Fibroblast of skin of abdomen (primary cell): ENCODE data around the gene LBHD2.
A peak's percentile ranks its signal among the peaks of the same experiment; 100 is the strongest.

Experiments used
- DNase-seq: peaks from one replicate; pipeline ENCODE4 v3.0.0-alpha.2; 2013

Gene LBHD2

GRCh38 chr14:103132381-103133209 is 48.6 kb downstream of the LBHD2 start:
- DNase-seq = no peak

DNA sequence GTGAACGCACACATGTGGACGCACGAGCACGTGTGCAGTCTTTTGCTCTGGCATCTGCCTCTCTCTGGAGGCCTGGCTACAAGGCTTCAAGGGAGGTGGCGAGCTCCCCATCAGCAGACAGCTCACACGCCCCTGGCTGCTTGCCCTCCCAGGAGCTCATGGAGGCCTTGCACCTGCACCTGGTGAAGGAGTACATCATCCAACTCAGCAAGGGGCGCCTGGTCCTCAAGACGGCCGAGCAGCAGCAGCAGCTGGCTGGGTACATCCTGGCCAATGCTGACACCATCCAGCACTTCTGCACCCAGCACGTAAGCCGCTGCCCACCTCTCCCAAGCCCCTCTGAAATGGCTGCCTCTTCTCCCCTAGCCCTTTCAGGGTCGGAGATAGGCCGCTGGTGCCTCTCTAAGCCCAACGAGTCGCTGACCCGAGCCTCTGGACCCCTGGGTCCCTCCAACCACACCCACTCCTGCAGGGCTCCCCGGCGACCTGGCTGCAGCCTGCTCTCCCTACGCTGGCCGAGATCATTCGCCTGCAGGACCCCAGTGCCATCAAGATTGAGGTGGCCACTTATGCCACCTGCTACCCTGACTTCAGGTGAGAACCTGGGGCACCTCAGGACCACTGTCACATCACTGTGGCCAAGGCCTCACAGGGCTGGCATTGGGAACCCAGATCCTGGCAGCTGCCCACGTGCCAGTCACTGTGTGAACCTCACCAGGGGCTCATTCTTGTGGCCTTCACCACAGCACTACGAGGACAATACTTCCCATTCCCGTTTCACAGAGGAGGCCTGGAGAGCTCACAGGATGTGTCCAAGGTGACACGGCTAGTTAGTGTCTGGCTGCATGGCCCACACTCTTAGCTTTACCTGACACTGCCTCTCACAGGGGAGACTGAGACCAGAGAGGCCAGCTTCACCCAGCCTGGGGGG is 49.5 kb downstream of the LBHD2 start:
- DNase-seq = no peak

DNA sequence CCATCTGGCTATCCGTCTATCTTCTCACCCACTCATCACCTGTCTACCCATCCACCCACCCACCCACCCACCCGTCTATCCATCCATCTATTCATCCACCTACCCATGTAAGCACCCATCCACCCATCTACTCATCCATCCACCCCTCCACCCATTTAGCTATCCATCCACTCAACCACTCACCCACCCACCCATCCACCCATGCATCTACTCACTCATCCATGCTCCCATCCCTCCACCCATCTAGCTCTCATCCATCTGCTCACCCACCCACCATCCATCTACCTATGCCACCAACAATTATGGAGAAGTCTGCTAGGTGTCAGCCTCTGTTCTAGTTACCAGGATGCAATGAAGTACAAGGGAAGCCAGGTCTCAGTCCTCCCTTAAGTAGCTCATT is 50.4 kb downstream of the LBHD2 start:
- no peak for DNase-seq

DNA sequence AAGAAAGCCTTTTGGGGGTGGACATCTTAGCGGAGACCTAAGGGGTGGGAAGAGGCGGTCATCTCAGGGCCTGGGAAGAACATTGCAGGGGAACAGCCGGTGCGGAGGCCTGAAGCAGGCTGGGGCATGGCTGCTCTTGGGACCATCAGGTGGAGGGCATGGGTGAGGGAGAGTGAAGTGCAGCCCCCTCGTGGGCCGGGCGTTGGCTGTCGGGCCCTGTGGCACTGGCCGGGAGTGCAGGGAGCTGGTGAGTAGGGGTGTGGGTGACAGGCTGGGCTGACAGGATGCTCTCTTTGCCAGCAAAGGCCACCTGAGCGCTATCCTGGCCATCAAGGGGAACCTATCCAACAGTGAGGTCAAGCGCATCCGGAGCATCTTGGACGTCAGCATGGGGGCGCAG is 50.9 kb downstream of the LBHD2 start:
- DNase-seq = no peak

- no peak for DNase-seq
Measured at GRCh38 chr14:103135333-103136260, 51.6 kb downstream of the LBHD2 start.

- DNase-seq = peak; percentile 60
Measured at GRCh38 chr14:103136388-103137271, 52.6 kb downstream of the LBHD2 start.

DNA sequence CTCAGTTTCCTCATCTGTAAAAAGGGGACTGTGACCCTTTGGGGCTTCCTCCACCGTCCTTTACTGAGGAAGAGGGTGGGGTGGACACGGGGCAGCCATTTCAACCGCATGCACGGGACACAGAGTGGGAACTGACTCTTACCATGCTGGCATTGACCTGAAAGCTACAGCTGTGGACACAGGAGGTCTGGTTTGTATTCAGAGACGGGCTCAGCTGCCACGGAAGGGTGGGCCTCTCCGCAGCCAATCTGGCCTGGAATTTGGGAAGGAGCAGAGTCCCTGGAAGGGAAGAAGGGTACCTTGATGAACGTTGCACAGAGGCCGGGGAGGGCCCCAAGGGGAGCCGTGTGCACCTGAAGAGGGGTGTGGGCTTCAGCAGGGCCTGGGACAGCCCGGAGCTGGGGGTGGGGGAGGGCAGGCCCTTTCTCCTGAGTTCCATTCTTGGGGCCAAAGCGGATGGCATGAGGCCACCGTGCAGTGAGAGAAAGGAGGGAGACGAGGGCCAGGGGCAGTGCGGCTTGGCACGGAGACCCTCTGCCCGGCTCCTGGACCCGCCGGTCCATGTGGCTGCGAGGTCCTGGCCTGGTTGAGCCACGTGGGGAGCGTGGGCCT is 53.8 kb downstream of the LBHD2 start:
- no peak for DNase-seq

- DNase-seq = no peak
Measured at GRCh38 chr14:103138301-103139131, 54.5 kb downstream of the LBHD2 start.

- DNase-seq = no peak
Measured at GRCh38 chr14:103139132-103140025, 55.4 kb downstream of the LBHD2 start.
